ENCODE measurements around the gene EIF3M. TPM values are rescaled to one million over a fixed set of nuclear protein-coding genes. Genes with fewer than 3 reads are reported as not detected.
"Not testable (repeated sequence)": the region's sequence is repeated elsewhere in the genome, so short reads cannot be mapped to it uniquely, and the experiment has no call there.

EIF3M gene
- total RNA-seq, 1 donor, result 277 TPM

GRCh38 chr11:32594272-32594671 lies 10.6 kb downstream of the EIF3M start:
- DNase-seq (ENCODE audit: low read depth in 2 of 3, low spot score in 2 of 3), result peak in 1 of 3 donors; percentile 67

GRCh38 chr11:32596114-32596513 lies 12.5 kb downstream of the EIF3M start:
- not testable (repeated sequence) for DNase-seq (ENCODE audit: low read depth in 2 of 3, low spot score in 2 of 3)

- DNase-seq (ENCODE audit: low read depth in 2 of 3, low spot score in 2 of 3), result no peak
Observed at GRCh38 chr11:32597921-32598320, 14.3 kb downstream of the EIF3M start.

GRCh38 chr11:32602657-32603415 lies 19.2 kb downstream of the EIF3M start:
- DNase-seq (ENCODE audit: low read depth in 2 of 3, low spot score in 2 of 3), result no peak

- no peak for DNase-seq (ENCODE audit: low read depth in 2 of 3, low spot score in 2 of 3)
Observed at GRCh38 chr11:32606220-32606619, 22.6 kb downstream of the EIF3M start.

- not testable (repeated sequence) for DNase-seq (ENCODE audit: low read depth in 2 of 3, low spot score in 2 of 3)
Observed at GRCh38 chr11:32608826-32609225, 25.2 kb downstream of the EIF3M start.

- no peak for DNase-seq (ENCODE audit: low read depth in 2 of 3, low spot score in 2 of 3)
Observed at GRCh38 chr11:32610797-32611352, 27.2 kb downstream of the EIF3M start.

- DNase-seq (ENCODE audit: low read depth in 2 of 3, low spot score in 2 of 3), result no peak
Observed at GRCh38 chr11:32613500-32614151, 30.0 kb downstream of the EIF3M start.

GRCh38 chr11:32615422-32615821 lies 31.8 kb downstream of the EIF3M start:
- peak in 2 of 3 donors; percentile 11 to 59 for DNase-seq (ENCODE audit: low read depth in 2 of 3, low spot score in 2 of 3)

GRCh38 chr11:32616903-32617302 lies 33.3 kb downstream of the EIF3M start:
- no peak for DNase-seq (ENCODE audit: low read depth in 2 of 3, low spot score in 2 of 3)

GRCh38 chr11:32630844-32631243 lies 47.2 kb downstream of the EIF3M start:
- DNase-seq (ENCODE audit: low read depth in 2 of 3, low spot score in 2 of 3), result peak in 1 of 3 donors; percentile 11

GRCh38 chr11:32635819-32636218 lies 52.2 kb downstream of the EIF3M start:
- no peak for DNase-seq (ENCODE audit: low read depth in 2 of 3, low spot score in 2 of 3)

- no peak for DNase-seq (ENCODE audit: low read depth in 2 of 3, low spot score in 2 of 3)
Observed at GRCh38 chr11:32641361-32641760, 57.7 kb downstream of the EIF3M start.

GRCh38 chr11:32643526-32643925 lies 59.9 kb downstream of the EIF3M start:
- no peak for DNase-seq (ENCODE audit: low read depth in 2 of 3, low spot score in 2 of 3)

Other genes with a start within 250 kb of the EIF3M start
- 2.4 TPM for gene WT1, start 148.3 kb upstream of the EIF3M start, total RNA-seq
- under 0.01 TPM for gene CCDC73, start 210.8 kb downstream of the EIF3M start, total RNA-seq
- gene PRRG4, start 246.1 kb downstream of the EIF3M start, total RNA-seq, result 1.3 TPM

Measured in hematopoietic multipotent progenitor cell (in vitro differentiated cells).